ENCODE data around the gene ZNF664. TPM values are rescaled to one million over a fixed set of nuclear protein-coding genes. Genes with fewer than 3 reads are reported as not detected.

ZNF664 gene
- total RNA-seq, 6 donors from 2014 or later, result 49.1 to 112 (median 91.8) TPM

GRCh38 chr12:123942911-123943648 is 29.9 kb upstream of the ZNF664 start:
- no peak overlapping the region for H3K4me3 ChIP-seq
- H3K4me1 ChIP-seq, result peaks cover 8 to 32% (median 18%) of the 10 kb centered on the region in 4 donors
- DNase-seq, result peak in 1 of 2 donors; percentile 65
- WGBS, 2 donors, result 68 to 95% methylated on average over 2 to 15 of the region's 16 CpGs
- TF ChIP-seq POLR2AphosphoS5 (IDR thresholded peaks at IDR 0.05), result no peak
- TF ChIP-seq, protein P1, sequence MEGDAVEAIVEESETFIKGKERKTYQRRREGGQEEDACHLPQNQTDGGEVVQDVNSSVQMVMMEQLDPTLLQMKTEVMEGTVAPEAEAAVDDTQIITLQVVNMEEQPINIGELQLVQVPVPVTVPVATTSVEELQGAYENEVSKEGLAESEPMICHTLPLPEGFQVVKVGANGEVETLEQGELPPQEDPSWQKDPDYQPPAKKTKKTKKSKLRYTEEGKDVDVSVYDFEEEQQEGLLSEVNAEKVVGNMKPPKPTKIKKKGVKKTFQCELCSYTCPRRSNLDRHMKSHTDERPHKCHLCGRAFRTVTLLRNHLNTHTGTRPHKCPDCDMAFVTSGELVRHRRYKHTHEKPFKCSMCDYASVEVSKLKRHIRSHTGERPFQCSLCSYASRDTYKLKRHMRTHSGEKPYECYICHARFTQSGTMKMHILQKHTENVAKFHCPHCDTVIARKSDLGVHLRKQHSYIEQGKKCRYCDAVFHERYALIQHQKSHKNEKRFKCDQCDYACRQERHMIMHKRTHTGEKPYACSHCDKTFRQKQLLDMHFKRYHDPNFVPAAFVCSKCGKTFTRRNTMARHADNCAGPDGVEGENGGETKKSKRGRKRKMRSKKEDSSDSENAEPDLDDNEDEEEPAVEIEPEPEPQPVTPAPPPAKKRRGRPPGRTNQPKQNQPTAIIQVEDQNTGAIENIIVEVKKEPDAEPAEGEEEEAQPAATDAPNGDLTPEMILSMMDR (IDR thresholded peaks at IDR 0.05), result no peak
- TF ChIP-seq POLR2A (IDR thresholded peaks at IDR 0.05), result no peak
- H3K36me3 ChIP-seq, result peaks cover 0 to 49% (median 33%) of the 10 kb centered on the region in 4 donors
- H3K27ac ChIP-seq, result no peak overlapping the region
- H3K9me3 ChIP-seq, result no peaks in the 10 kb centered on the region
- no peaks in the 10 kb centered on the region for H3K27me3 ChIP-seq
- no peak for ATAC-seq (ENCODE audit: low FRiP score in 2 of 2)

DNA sequence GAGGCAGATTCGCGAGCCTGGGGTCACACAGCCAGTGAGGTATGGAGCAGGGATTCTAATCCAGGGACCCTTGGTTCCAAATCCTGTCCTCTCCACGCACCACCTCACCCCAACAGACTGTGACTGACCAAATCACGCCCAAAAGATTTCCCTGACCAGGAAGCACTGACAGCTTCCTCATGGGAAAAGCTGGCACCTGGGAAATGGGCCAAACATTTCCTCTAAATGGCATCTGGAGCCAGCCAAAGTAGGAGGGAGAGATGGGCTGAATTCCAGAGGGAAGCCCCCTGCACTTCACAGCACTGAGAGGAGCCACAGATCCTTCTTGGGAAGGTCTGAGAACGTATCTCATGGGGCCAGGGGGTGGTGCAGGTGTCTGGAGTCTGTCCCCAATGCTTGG is 29.2 kb upstream of the ZNF664 start:
- Histone ChIP-seq H3K9me3 (no peaks in the 10 kb centered on the region), H3K4me3 (no peak overlapping the region), H3K27ac (no peak overlapping the region), H3K4me1 (peaks cover 8 to 25% (median 12%) of the 10 kb centered on the region in 4 donors), H3K27me3 (no peaks in the 10 kb centered on the region), H3K36me3 (peaks cover 0 to 49% (median 33%) of the 10 kb centered on the region in 4 donors)
- TF ChIP-seq, protein P1 (IDR thresholded peaks at IDR 0.05), result no peak
- DNase-seq (no peak), ATAC-seq (ENCODE audit: low FRiP score in 2 of 2) (no peak)
- 71 to 79% methylated on average over 4 to 5 of the region's 5 CpGs for WGBS, 2 donors

GRCh38 chr12:123944696-123945095 is 28.3 kb upstream of the ZNF664 start:
- no peak overlapping the region for H3K4me3 ChIP-seq
- no peaks in the 10 kb centered on the region for H3K27me3 ChIP-seq
- WGBS, 2 donors, result 88 to 93% methylated on average over 10 of the region's 10 CpGs
- no peak overlapping the region for H3K27ac ChIP-seq
- TF ChIP-seq POLR2A (IDR thresholded peaks at IDR 0.05) (no peak), EP300 (IDR thresholded peaks at IDR 0.05) (no peak), POLR2AphosphoS5 (IDR thresholded peaks at IDR 0.05) (no peak)
- TF ChIP-seq, protein P1 (IDR thresholded peaks at IDR 0.05), result no peak
- H3K9me3 ChIP-seq, result no peaks in the 10 kb centered on the region
- H3K4me1 ChIP-seq, result peaks cover 8 to 23% (median 12%) of the 10 kb centered on the region in 4 donors
- DNase-seq (no peak), ATAC-seq (ENCODE audit: low FRiP score in 2 of 2) (no peak)
- peaks cover 0 to 48% (median 30%) of the 10 kb centered on the region in 4 donors for H3K36me3 ChIP-seq

DNA sequence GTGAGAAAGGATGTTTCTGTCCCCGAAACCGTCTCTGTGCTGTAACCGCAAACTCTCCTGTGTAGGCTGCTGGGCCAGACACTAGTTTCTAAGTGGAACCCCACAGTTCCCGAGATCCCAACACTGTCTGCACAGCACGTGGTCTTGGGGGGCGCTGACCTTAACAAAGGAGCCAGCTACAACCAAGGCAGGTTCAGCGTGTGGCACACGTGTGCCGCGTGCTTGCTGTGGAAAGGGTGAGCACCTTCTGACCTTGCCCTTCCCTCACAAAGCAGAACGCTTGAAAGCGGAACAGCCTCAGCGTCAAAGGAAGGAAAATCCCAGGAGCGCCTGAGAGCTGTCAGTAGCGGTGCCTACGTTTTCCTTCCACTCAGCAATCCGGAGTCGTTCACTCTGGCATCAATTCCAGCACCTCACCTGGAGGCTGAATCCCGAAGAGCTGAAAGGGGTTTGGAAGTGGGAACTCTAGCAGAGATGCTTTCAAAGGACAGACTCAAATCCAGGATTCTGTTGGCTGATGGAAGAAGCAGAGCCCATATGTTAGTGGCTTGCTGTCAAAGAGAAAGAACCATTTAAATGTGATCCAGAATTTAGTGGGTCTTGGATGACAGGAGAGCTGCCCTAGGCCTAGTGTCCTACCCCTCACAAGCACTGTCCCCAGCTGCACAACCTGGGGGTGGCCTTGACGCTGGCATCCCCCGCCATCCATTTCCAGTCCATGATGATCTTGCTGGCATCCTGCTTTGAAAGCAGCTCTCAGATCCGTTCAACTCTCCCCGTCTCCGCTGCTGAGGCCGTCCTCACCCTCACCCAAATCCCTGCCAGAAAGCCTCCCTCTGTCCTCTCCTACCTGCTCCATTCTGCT is 27.5 kb upstream of the ZNF664 start:
- Histone ChIP-seq H3K9me3 (no peaks in the 10 kb centered on the region), H3K27ac (peak overlapping the region; percentile 32 to 76 (median 58)), H3K4me3 (no peak overlapping the region), H3K27me3 (no peaks in the 10 kb centered on the region), H3K4me1 (peaks cover 8 to 23% (median 13%) of the 10 kb centered on the region in 4 donors), H3K36me3 (peaks cover 0 to 40% (median 24%) of the 10 kb centered on the region in 4 donors)
- WGBS, 2 donors, result 83 to 90% methylated on average over 23 to 25 of the region's 25 CpGs
- no peak for TF ChIP-seq EP300 (IDR thresholded peaks at IDR 0.05)
- no peak for TF ChIP-seq POLR2A (IDR thresholded peaks at IDR 0.05)
- no peak for TF ChIP-seq POLR2AphosphoS5 (IDR thresholded peaks at IDR 0.05)
- no peak for ATAC-seq (ENCODE audit: low FRiP score in 2 of 2)
- no peak for DNase-seq

GRCh38 chr12:123946152-123946515 is 26.9 kb upstream of the ZNF664 start:
- peak in 1 of 2 donors; percentile 64 for ATAC-seq (ENCODE audit: low FRiP score in 2 of 2)
- Histone ChIP-seq H3K4me3 (no peak overlapping the region), H3K27ac (peak overlapping the region; percentile 32 to 76 (median 58)), H3K36me3 (peaks cover 0 to 33% (median 22%) of the 10 kb centered on the region in 4 donors), H3K27me3 (no peaks in the 10 kb centered on the region), H3K4me1 (peaks cover 11 to 25% (median 16%) of the 10 kb centered on the region in 4 donors), H3K9me3 (no peaks in the 10 kb centered on the region)
- DNase-seq, result peak; percentile 40 to 78
- TF ChIP-seq, protein P1 (IDR thresholded peaks at IDR 0.05), result no peak
- TF ChIP-seq POLR2A (IDR thresholded peaks at IDR 0.05) (no peak), POLR2AphosphoS5 (IDR thresholded peaks at IDR 0.05) (no peak), EP300 (IDR thresholded peaks at IDR 0.05) (no peak)
- WGBS, 2 donors, result 62 to 68% methylated on average over 8 of the region's 8 CpGs

All from upper lobe of left lung (tissue), 6 donors.